Endothelial cell of umbilical vein (primary cell): ENCODE measurements around the gene UGT1A5. TPM values are rescaled to one million over a fixed set of nuclear protein-coding genes. Genes with fewer than 3 reads are reported as not detected.

ENCODE experiments used
- BruUV-seq: library from RNA; stranded (reverse); fragments of 400-500 nt; replicated peaks from 2 replicates; lab custom pipeline; 2021; lab: Mats Ljungman, UMichigan
- CTCF ChIA-PET: fragments of 300-600, 350-600 bp; sonication (Branson Sonifier 250); formaldehyde crosslinking; loops from one replicate; lab custom pipeline; 2021; ENCODE audit warnings: antibody characterized with exemption, inconsistent platforms; lab: Charles Lee
- POLR2A ChIA-PET: fragments of 300-600, 350-600 bp; sonication (Branson Sonifier 250); formaldehyde crosslinking; loops from one replicate; lab custom pipeline; 2021; ENCODE audit warnings: antibody characterized with exemption, inconsistent platforms; lab: Charles Lee
- DNase-seq: peaks from one replicate; pipeline ENCODE4 v3.0.0-alpha.2; 2011; ENCODE audit warnings: low read depth, low spot score
- FAIRE-seq: peaks from 2 replicates; lab custom pipeline; 2011; peaks lifted over from hg19 to GRCh38; lab: Jason Lieb, UNC
- H2AFZ ChIP-seq: 2 replicates; pipeline ENCODE4 v1.6.0; 2012; ENCODE audit warnings: low read depth, low read length, control low read depth, inconsistent platforms
- H3K27ac ChIP-seq: 2 replicates; pipeline ENCODE4 v1.5.1; 2011; ENCODE audit warnings: low read depth, mild to moderate bottlenecking, control low read depth, low read length, moderate library complexity; ENCODE audit not compliant: insufficient read depth
- H3K27me3 ChIP-seq, 2 experiments: 2 replicates each; pipeline versions ENCODE4 v1.6.0 to v1.6.1; 2011; ENCODE audit warnings: low read length in 2 of 2, mixed read lengths in 1 of 2; ENCODE audit not compliant: control insufficient read depth in 2 of 2, insufficient read depth in 2 of 2
- H3K36me3 ChIP-seq, 2 experiments: 2 replicates in 1 of 2; 3 replicates in 1 of 2; pipeline ENCODE4 v1.5.1; 2011; ENCODE audit warnings: low read length in 2 of 2, mild to moderate bottlenecking in 1 of 2, moderate library complexity in 1 of 2; ENCODE audit not compliant: control insufficient read depth in 2 of 2, insufficient read depth in 2 of 2; ENCODE audit errors: extremely low read depth in 1 of 2
- H3K4me1 ChIP-seq: 3 replicates; pipeline ENCODE4 v1.5.1; 2011; ENCODE audit warnings: mild to moderate bottlenecking, low read length; ENCODE audit not compliant: control insufficient read depth, insufficient read depth; ENCODE audit errors: extremely low read depth
- H3K4me2 ChIP-seq: 2 replicates; pipeline ENCODE4 v1.6.1; 2011; ENCODE audit warnings: low read length, control low read depth, mixed read lengths; ENCODE audit not compliant: insufficient read depth
- H3K4me3 ChIP-seq, 3 experiments: fragments of 200-600 bp in 1 of 3; sonication (generic), shearing (Covaris generic) in 1 of 3; replicated peaks in 1 of 3; 2 replicates each; pipeline ENCODE4 v1.5.1; 2011 to 2016; ENCODE audit warnings: control low read depth in 3 of 3, low read length in 3 of 3, mild to moderate bottlenecking in 2 of 3, inconsistent platforms in 1 of 3, low read depth in 1 of 3, moderate library complexity in 1 of 3; ENCODE audit not compliant: insufficient read depth in 1 of 3
- H3K79me2 ChIP-seq: 2 replicates; pipeline ENCODE4 v1.6.0; 2012; ENCODE audit warnings: low read length, inconsistent platforms; ENCODE audit not compliant: control insufficient read depth, insufficient read depth
- H3K9ac ChIP-seq: replicated peaks from 2 replicates; pipeline ENCODE3; 2011; ENCODE audit warnings: low read length, control low read depth; ENCODE audit not compliant: insufficient read depth; ENCODE audit errors: extremely low read depth
- H3K9me1 ChIP-seq: replicated peaks from 3 replicates; pipeline ENCODE4 v1.6.0; 2011; ENCODE audit warnings: mild to moderate bottlenecking, low read length; ENCODE audit not compliant: control insufficient read depth, insufficient read depth; ENCODE audit errors: extremely low read depth
- H3K9me3 ChIP-seq: replicated peaks from 2 replicates; pipeline ENCODE4 v1.5.1; 2012; ENCODE audit warnings: low read length, inconsistent platforms; ENCODE audit not compliant: control insufficient read depth, insufficient read depth
- H4K20me1 ChIP-seq: replicated peaks from 2 replicates; pipeline ENCODE3; 2011; ENCODE audit warnings: mild to moderate bottlenecking, low read length; ENCODE audit not compliant: control insufficient read depth, insufficient read depth; ENCODE audit errors: extremely low read depth
- EZH2 ChIP-seq: IDR thresholded peaks from 2 replicates; pipeline ENCODE4 v1.6.1; 2012; ENCODE audit warnings: borderline replicate concordance, low read depth, mild to moderate bottlenecking, moderate library complexity, low read length, inconsistent platforms; ENCODE audit not compliant: severe bottlenecking
- FOS ChIP-seq: IDR thresholded peaks from 2 replicates; pipeline ENCODE4 v1.6.1; 2011; ENCODE audit warnings: mild to moderate bottlenecking, low read length, moderate library complexity, borderline replicate concordance; ENCODE audit not compliant: insufficient read depth
- GATA2 ChIP-seq: IDR thresholded peaks from 2 replicates; pipeline ENCODE4 v1.7.0; 2011; ENCODE audit warnings: low read depth, mild to moderate bottlenecking, moderate library complexity, mixed read lengths, low read length; ENCODE audit not compliant: insufficient read length, insufficient read depth
- JUN ChIP-seq: IDR thresholded peaks from 2 replicates; pipeline ENCODE4 v1.6.1; 2011; ENCODE audit warnings: borderline replicate concordance, low read depth; ENCODE audit not compliant: insufficient read length, insufficient read depth
- MYC ChIP-seq: IDR thresholded peaks from one replicate; pipeline ENCODE4 v1.6.1; 2011; ENCODE audit warnings: mild to moderate bottlenecking, low read depth, low read length
- POLR2A ChIP-seq: IDR thresholded peaks from 2 replicates; pipeline ENCODE4 v1.6.1; 2012; ENCODE audit warnings: low read depth, mild to moderate bottlenecking, control low read depth, low read length
- POLR2AphosphoS5 ChIP-seq: IDR thresholded peaks from 2 replicates; pipeline ENCODE4 v1.6.1; 2012; ENCODE audit warnings: low read depth, mild to moderate bottlenecking, control low read depth, low read length, moderate library complexity; ENCODE audit not compliant: insufficient read depth
- dilution Hi-C: fragments of 300-500 bp; cut with MboI; formaldehyde crosslinking; loops from one replicate; pipeline ENCODE4 v1.15.0; 2019; ENCODE audit warnings: low sequenced_read_pairs; ENCODE audit not compliant: extremely low pct_ligation_motif_present
- intact Hi-C: fragments of 100-400 bp; cut with micrococcal nuclease; formaldehyde crosslinking; loops from one replicate; pipeline ENCODE4 v1.10.0; 2022
- polyA plus RNA-seq, 4 experiments: library from polyadenylated mRNA; depleted of rRNA in 3 of 4; stranded (reverse) in 3 of 4; unstranded in 1 of 4; fragments of >200 nt; gene quantifications; 2 replicates each; pipeline versions ENCODE4 v1.2.1 to v1.2.3, GENCODE V29; 2011 to 2012; ENCODE audit warnings: missing spikeins in 1 of 4
- total RNA-seq: library from RNA; stranded (reverse); gene quantifications from 2 replicates; pipeline ENCODE4 v1.2.3, GENCODE V29; 2021
- TF ChIP-seq, protein P1 (sequence below): IDR thresholded peaks from 2 replicates; pipeline ENCODE4 v1.6.1; 2011; ENCODE audit not compliant: insufficient read depth, insufficient read length
- TF ChIP-seq, protein P2 (sequence below), 2 donors: IDR thresholded peaks; 1 replicate in 1 of 2; 2 replicates in 1 of 2; pipeline ENCODE4 v1.5.1; 2011; ENCODE audit warnings: low read length in 2 of 2, mild to moderate bottlenecking in 2 of 2, moderate library complexity in 2 of 2, control low read depth in 1 of 2, inconsistent platforms in 1 of 2, low read depth in 1 of 2; ENCODE audit not compliant: insufficient read depth in 1 of 2; ENCODE audit errors: extremely low read depth in 1 of 2

Gene UGT1A5
- total and polyA plus RNA-seq, 2 donors (not counting 3 experiments of a cell fraction or from before 2014, with no cell fraction given) = not detected

- Histone ChIP-seq H3K4me2 (no peak overlapping the region), H3K36me3 (no peaks in the 10 kb centered on the region), H3K9me1 (no peaks in the 10 kb centered on the region), H3K4me3 (no peak overlapping the region), H3K9me3 (no peaks in the 10 kb centered on the region), H3K27me3 (no peaks in the 10 kb centered on the region), H3K79me2 (no peaks in the 10 kb centered on the region), H3K9ac (no peak overlapping the region), H4K20me1 (no peaks in the 10 kb centered on the region), H3K4me1 (no peaks in the 10 kb centered on the region), H2AFZ (no peak overlapping the region), H3K27ac (no peak overlapping the region)
- CTCF ChIA-PET = no interaction called here
- POLR2A ChIA-PET = no interaction called here
- BruUV-seq = no TSS peak
- dilution Hi-C loops (no loop called here), intact Hi-C loops (no loop called here)
- DNase-seq = no peak
- FAIRE-seq = no peak
- TF ChIP-seq FOS = no peak
- no peak for TF ChIP-seq EZH2
- TF ChIP-seq POLR2A = no peak
- TF ChIP-seq, protein P1, sequence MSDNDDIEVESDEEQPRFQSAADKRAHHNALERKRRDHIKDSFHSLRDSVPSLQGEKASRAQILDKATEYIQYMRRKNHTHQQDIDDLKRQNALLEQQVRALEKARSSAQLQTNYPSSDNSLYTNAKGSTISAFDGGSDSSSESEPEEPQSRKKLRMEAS = no peak
- TF ChIP-seq POLR2AphosphoS5 = no peak
- TF ChIP-seq GATA2 = no peak
- TF ChIP-seq, protein P2, sequence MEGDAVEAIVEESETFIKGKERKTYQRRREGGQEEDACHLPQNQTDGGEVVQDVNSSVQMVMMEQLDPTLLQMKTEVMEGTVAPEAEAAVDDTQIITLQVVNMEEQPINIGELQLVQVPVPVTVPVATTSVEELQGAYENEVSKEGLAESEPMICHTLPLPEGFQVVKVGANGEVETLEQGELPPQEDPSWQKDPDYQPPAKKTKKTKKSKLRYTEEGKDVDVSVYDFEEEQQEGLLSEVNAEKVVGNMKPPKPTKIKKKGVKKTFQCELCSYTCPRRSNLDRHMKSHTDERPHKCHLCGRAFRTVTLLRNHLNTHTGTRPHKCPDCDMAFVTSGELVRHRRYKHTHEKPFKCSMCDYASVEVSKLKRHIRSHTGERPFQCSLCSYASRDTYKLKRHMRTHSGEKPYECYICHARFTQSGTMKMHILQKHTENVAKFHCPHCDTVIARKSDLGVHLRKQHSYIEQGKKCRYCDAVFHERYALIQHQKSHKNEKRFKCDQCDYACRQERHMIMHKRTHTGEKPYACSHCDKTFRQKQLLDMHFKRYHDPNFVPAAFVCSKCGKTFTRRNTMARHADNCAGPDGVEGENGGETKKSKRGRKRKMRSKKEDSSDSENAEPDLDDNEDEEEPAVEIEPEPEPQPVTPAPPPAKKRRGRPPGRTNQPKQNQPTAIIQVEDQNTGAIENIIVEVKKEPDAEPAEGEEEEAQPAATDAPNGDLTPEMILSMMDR (IDR thresholded peaks at IDR 0.05; ENCODE audit: extremely low read depth in 1 of 2, insufficient read depth in 1 of 2, low read depth in 1 of 2, low read length in 2 of 2) = no peak
- TF ChIP-seq JUN = no peak
- TF ChIP-seq MYC = no peak
Observed at GRCh38 chr2:233793465-233794127, 80.9 kb downstream of the UGT1A5 start.
